C4-2B (cell line): ENCODE measurements around the gene GPATCH3.

Experiments
- H3K27ac ChIP-seq: fragments of 450-650 bp; 2 replicates; pipeline ENCODE4 v1.5.1; 2017
- CTCF ChIP-seq: fragments of 450-650 bp; conservative IDR thresholded peaks from 2 replicates; pipeline ENCODE4 v1.5.1; 2017; ENCODE audit warnings: mild to moderate bottlenecking
- ZFX ChIP-seq: fragments of 450-650 bp; IDR thresholded peaks from 2 replicates; pipeline ENCODE4 v1.6.1; 2017

The GPATCH3 gene

GRCh38 chr1:26861286-26861701 is 39.0 kb downstream of the GPATCH3 start:
- no peak overlapping the region for H3K27ac ChIP-seq
- no peak for TF ChIP-seq ZFX
- no peak; the same call in 1 of the 2 replicates for TF ChIP-seq CTCF

GRCh38 chr1:26858891-26859640 is 41.2 kb downstream of the GPATCH3 start:
- no peak overlapping the region for H3K27ac ChIP-seq
- no peak for TF ChIP-seq ZFX
- TF ChIP-seq CTCF: no peak

GRCh38 chr1:26858160-26858559 is 42.1 kb downstream of the GPATCH3 start:
- H3K27ac ChIP-seq: no peak overlapping the region
- TF ChIP-seq CTCF: no peak
- no peak for TF ChIP-seq ZFX

- no peak overlapping the region for H3K27ac ChIP-seq
- TF ChIP-seq CTCF (no peak), ZFX (no peak)
Observed at GRCh38 chr1:26857473-26858060, 42.7 kb downstream of the GPATCH3 start.

- TF ChIP-seq ZFX (no peak), CTCF (no peak)
- no peak overlapping the region for H3K27ac ChIP-seq
Observed at GRCh38 chr1:26856604-26857469, 43.4 kb downstream of the GPATCH3 start.

- TF ChIP-seq ZFX (no peak), CTCF (no peak)
Observed at GRCh38 chr1:26856181-26856580, 44.1 kb downstream of the GPATCH3 start.

GRCh38 chr1:26855636-26856035 is 44.6 kb downstream of the GPATCH3 start:
- H3K27ac ChIP-seq: no peak overlapping the region
- TF ChIP-seq ZFX (no peak), CTCF (no peak)

More at GRCh38 chr1:26856181-26856580, 44.1 kb downstream of the GPATCH3 start:
- no peak overlapping the region for H3K27ac ChIP-seq
